H9 (cell line): Measurements from ENCODE around the gene CADPS2. TPM values are rescaled to one million over a fixed set of nuclear protein-coding genes. Genes with fewer than 3 reads are reported as not detected.

ENCODE experiments used
- DNase-seq: peaks from one replicate; pipeline ENCODE4 v3.0.0-alpha.2; 2017
- H2AFZ ChIP-seq: one replicate; pipeline ENCODE4 v1.6.1; 2013; ENCODE audit warnings: mild to moderate bottlenecking, low read length, control low read depth, moderate library complexity
- H2AK5ac ChIP-seq: 2 replicates; pipeline ENCODE4 v1.6.1; 2013; ENCODE audit warnings: low read length, control low read depth, mixed read lengths; ENCODE audit not compliant: insufficient read length
- H2BK120ac ChIP-seq: one replicate; pipeline ENCODE4 v1.6.1; 2013; ENCODE audit warnings: low read depth, mild to moderate bottlenecking, low read length, control low read depth, inconsistent platforms; ENCODE audit not compliant: poor library complexity, severe bottlenecking
- H2BK12ac ChIP-seq: 2 replicates; pipeline ENCODE4 v1.6.1; 2013; ENCODE audit warnings: low read length, control low read depth, mixed read lengths, low read depth; ENCODE audit not compliant: insufficient read length
- H2BK15ac ChIP-seq: 2 replicates; pipeline ENCODE4 v1.6.1; 2013; ENCODE audit warnings: low read depth, low read length, control low read depth
- H2BK20ac ChIP-seq: one replicate; pipeline ENCODE4 v1.6.1; 2013; ENCODE audit warnings: low read depth, mild to moderate bottlenecking, low read length, control low read depth, inconsistent platforms; ENCODE audit not compliant: poor library complexity, severe bottlenecking
- H2BK5ac ChIP-seq: 2 replicates; pipeline ENCODE4 v1.6.1; 2013; ENCODE audit warnings: low read length, control low read depth, mixed read lengths; ENCODE audit not compliant: insufficient read length
- H3K14ac ChIP-seq: 2 replicates; pipeline ENCODE4 v1.6.1; 2013; ENCODE audit warnings: low read length, control low read depth; ENCODE audit not compliant: insufficient read depth
- H3K18ac ChIP-seq: 2 replicates; pipeline ENCODE4 v1.6.1; 2013; ENCODE audit warnings: low read depth, mild to moderate bottlenecking, mixed read lengths, low read length, control low read depth; ENCODE audit not compliant: insufficient read length
- H3K23ac ChIP-seq: 2 replicates; pipeline ENCODE4 v1.6.1; 2013; ENCODE audit warnings: low read length, control low read depth, mixed read lengths, low read depth; ENCODE audit not compliant: insufficient read length
- H3K23me2 ChIP-seq: 2 replicates; pipeline ENCODE4 v1.6.1; 2013; ENCODE audit warnings: low read depth, mild to moderate bottlenecking, mixed read lengths, low read length, control low read depth; ENCODE audit not compliant: insufficient read length, poor library complexity, severe bottlenecking
- H3K27ac ChIP-seq: 2 replicates; pipeline ENCODE4 v1.5.1; 2013; ENCODE audit warnings: low read length, control low read depth, mixed read lengths, low read depth; ENCODE audit not compliant: insufficient read length
- H3K27me3 ChIP-seq: 2 replicates; pipeline ENCODE4 v1.6.1; 2013; ENCODE audit warnings: low read length, control low read depth, inconsistent platforms; ENCODE audit not compliant: insufficient read depth
- H3K4ac ChIP-seq: 2 replicates; pipeline ENCODE4 v1.6.1; 2013; ENCODE audit warnings: low read depth, mild to moderate bottlenecking, control low read depth, inconsistent platforms, low read length, moderate library complexity
- H3K4me1 ChIP-seq: 2 replicates; pipeline ENCODE4 v1.6.1; 2013; ENCODE audit warnings: low read length, control low read depth, inconsistent platforms; ENCODE audit not compliant: insufficient read depth
- H3K4me2 ChIP-seq: 2 replicates; pipeline ENCODE4 v1.6.1; 2013; ENCODE audit warnings: low read length, control low read depth, mixed read lengths; ENCODE audit not compliant: insufficient read length, insufficient read depth
- H3K56ac ChIP-seq: 2 replicates; pipeline ENCODE4 v1.6.1; 2013; ENCODE audit warnings: low read depth, mild to moderate bottlenecking, mixed read lengths, low read length, control low read depth; ENCODE audit not compliant: insufficient read length
- H3K79me1 ChIP-seq: 2 replicates; pipeline ENCODE4 v1.6.1; 2013; ENCODE audit warnings: low read depth, mild to moderate bottlenecking, moderate library complexity, low read length, control low read depth, inconsistent platforms; ENCODE audit not compliant: insufficient read depth, poor library complexity, severe bottlenecking
- H3K79me2 ChIP-seq: 2 replicates; pipeline ENCODE4 v1.6.1; 2013; ENCODE audit warnings: low read length, control low read depth, inconsistent platforms; ENCODE audit not compliant: insufficient read depth
- H3K9ac ChIP-seq: 2 replicates; pipeline ENCODE4 v1.6.1; 2013; ENCODE audit warnings: low read length, control low read depth, mixed read lengths; ENCODE audit not compliant: insufficient read length; ENCODE audit errors: extremely low read depth
- H3K9me3 ChIP-seq: one replicate; pipeline ENCODE4 v1.6.1; 2013; ENCODE audit warnings: low read depth, low read length, inconsistent platforms; ENCODE audit not compliant: control insufficient read depth
- H3T11ph ChIP-seq: one replicate; pipeline ENCODE4 v1.6.1; 2013; ENCODE audit warnings: mild to moderate bottlenecking, low read length, control low read depth, inconsistent platforms
- H4K20me1 ChIP-seq: one replicate; pipeline ENCODE4 v1.6.1; 2013; ENCODE audit not compliant: control insufficient read depth, insufficient read length, insufficient read depth
- H4K5ac ChIP-seq: 2 replicates; pipeline ENCODE4 v1.6.1; 2013; ENCODE audit warnings: low read depth, mild to moderate bottlenecking, mixed read lengths, low read length, control low read depth; ENCODE audit not compliant: insufficient read length
- H4K8ac ChIP-seq: replicated peaks from 2 replicates; pipeline ENCODE4 v1.6.1; 2013; ENCODE audit warnings: low read length, control low read depth, mixed read lengths, low read depth; ENCODE audit not compliant: insufficient read length
- H4K91ac ChIP-seq: 2 replicates; pipeline ENCODE4 v1.6.1; 2013; ENCODE audit warnings: low read depth, mild to moderate bottlenecking, moderate library complexity, mixed read lengths, low read length, control low read depth; ENCODE audit not compliant: insufficient read length
- H3K27ac Mint-ChIP-seq, 3 experiments: 2 replicates in 2 of 3; 3 replicates in 1 of 3; pipeline ENCODE4 v1.8.0; 2020 to 2021; ENCODE audit warnings: mixed read lengths in 3 of 3, mild to moderate bottlenecking in 1 of 3, moderate library complexity in 1 of 3
- H3K27me3 Mint-ChIP-seq: 2 replicates; pipeline ENCODE4 v1.8.0; 2021; ENCODE audit warnings: low read depth, mild to moderate bottlenecking, moderate library complexity, mixed read lengths
- H3K36me3 Mint-ChIP-seq, 3 experiments: 2 replicates in 2 of 3; 3 replicates in 1 of 3; pipeline ENCODE4 v1.8.0; 2020 to 2021; ENCODE audit warnings: low read depth in 3 of 3, mixed read lengths in 3 of 3; ENCODE audit not compliant: insufficient read depth in 1 of 3
- H3K4me1 Mint-ChIP-seq, 2 experiments: 2 replicates each; pipeline ENCODE4 v1.8.0; 2020; ENCODE audit warnings: mixed read lengths in 2 of 2
- H3K4me3 Mint-ChIP-seq, 2 experiments: 2 replicates in 1 of 2; 3 replicates in 1 of 2; pipeline ENCODE4 v1.8.0; 2020 to 2021; ENCODE audit warnings: mild to moderate bottlenecking in 2 of 2, mixed read lengths in 2 of 2, moderate library complexity in 1 of 2
- H3K9me3 Mint-ChIP-seq, 2 experiments: 2 replicates in 1 of 2; 3 replicates in 1 of 2; pipeline ENCODE4 v1.8.0; 2020; ENCODE audit warnings: mild to moderate bottlenecking in 2 of 2, mixed read lengths in 2 of 2, moderate library complexity in 1 of 2
- WGBS: extraction: QIAGEN DNeasy Blood & Tissue Kit; methylation state at CpG from one replicate; pipeline ENCODE4 v1.1.7; 2013; ENCODE audit warnings: missing lambda C conversion rate, low lambda C conversion rate, mixed read lengths; ENCODE audit not compliant: insufficient read length; ENCODE audit errors: extremely low coverage; 5-methylcytosine and 5-hydroxymethylcytosine counted together
- total RNA-seq: library from RNA; stranded (reverse); gene quantifications from 2 replicates; pipeline ENCODE4 v1.2.1, GENCODE V29; 2021
- TF ChIP-seq, protein P1 (sequence below): fragments of 200-600 bp; sonication (generic); conservative IDR thresholded peaks from 3 replicates; pipeline ENCODE4 v1.8.0; 2021; ENCODE audit warnings: antibody characterized with exemption, mild to moderate bottlenecking

CADPS2 gene
- total RNA-seq, 1 experiment from 2014 or later: 7.1 TPM

DNA sequence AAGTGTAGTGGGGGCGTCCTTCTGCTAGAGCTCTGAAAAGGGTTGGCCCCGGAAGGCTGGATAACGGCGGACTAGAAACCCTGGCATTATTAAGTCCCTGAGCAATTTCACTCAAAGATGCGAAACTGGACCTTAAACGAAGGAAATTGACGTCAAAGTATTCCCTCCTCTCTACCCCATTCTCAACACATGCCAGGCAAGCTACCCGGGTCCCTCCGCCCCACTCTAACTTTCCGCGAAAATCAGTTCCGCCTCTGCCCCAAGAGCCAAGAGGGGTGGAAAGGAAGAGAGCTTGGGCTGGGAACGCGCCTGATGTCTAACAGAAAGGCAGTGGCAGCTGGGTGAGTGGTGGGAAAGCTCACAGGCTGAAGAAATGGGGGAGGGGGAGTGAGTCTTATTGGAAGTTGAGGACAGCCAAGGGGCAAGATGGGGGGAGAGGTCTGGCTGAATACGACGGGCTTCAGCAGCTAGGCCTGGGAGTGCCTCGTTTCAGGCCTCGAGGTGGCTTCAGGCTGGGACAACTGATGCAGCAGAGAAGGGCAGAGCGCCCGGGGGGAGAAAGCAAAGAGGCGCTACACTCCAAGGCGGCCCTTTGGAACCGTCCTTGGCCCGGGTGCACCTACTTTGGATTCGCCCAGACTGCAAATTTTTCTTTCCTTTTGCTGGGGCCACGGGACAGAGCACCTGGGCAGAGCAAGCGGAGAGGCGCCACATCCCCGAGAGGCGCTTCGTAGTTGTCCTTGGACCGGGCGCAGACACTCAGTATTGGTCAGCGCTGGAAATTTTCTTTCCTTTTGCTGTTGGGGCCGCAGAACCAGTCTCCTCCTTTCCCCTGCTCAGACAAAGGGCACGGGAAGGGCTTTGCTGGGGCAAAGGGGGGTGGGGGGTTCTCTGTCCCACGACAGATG, 579.7 kb downstream of the CADPS2 start:
- peak; percentile 82 for DNase-seq
- Histone ChIP-seq H3K23ac (no peak overlapping the region), H4K20me1 (no peaks in the 10 kb centered on the region), H3K79me1 (no peaks in the 10 kb centered on the region), H2AK5ac (no peak overlapping the region), H3K27ac (no peak overlapping the region), H2AFZ (no peak overlapping the region), H3K4me1 (peaks cover 5% of the 10 kb centered on the region; the same call in 1 of the 2 replicates), H2BK20ac (no peak overlapping the region), H3K56ac (no peak overlapping the region), H4K8ac (no peak overlapping the region), H2BK12ac (no peak overlapping the region), H2BK120ac (no peak overlapping the region), H2BK15ac (no peak overlapping the region), H4K91ac (no peak overlapping the region), H3K4me2 (peak overlapping the region; percentile 71), H3K9me3 (no peaks in the 10 kb centered on the region), H3K79me2 (no peaks in the 10 kb centered on the region; the same call in 1 of the 2 replicates), H2BK5ac (no peak overlapping the region), H3K14ac (no peak overlapping the region; the same call in 1 of the 2 replicates), H3K23me2 (peaks cover 63% of the 10 kb centered on the region), H4K5ac (no peak overlapping the region), H3T11ph (no peak overlapping the region), H3K18ac (no peak overlapping the region), H3K27me3 (peaks cover 25% of the 10 kb centered on the region; the same call in 1 of the 2 replicates), H3K4ac (no peak overlapping the region), H3K9ac (peak overlapping the region; percentile 24)
- Mint-ChIP-seq H3K4me1 (peaks cover 63 to 64% of the 10 kb centered on the region in 2 experiments), H3K9me3 (no peaks in the 10 kb centered on the region), H3K27me3 (peaks cover 98% of the 10 kb centered on the region), H3K27ac (peak overlapping the region; percentile 28 to 98 (median 96); a peak in 6 of 7 replicates), H3K36me3 (peaks cover 8 to 76% (median 31%) of the 10 kb centered on the region in 3 experiments), H3K4me3 (peak overlapping the region; percentile 85 to 93)
- TF ChIP-seq, protein P1, sequence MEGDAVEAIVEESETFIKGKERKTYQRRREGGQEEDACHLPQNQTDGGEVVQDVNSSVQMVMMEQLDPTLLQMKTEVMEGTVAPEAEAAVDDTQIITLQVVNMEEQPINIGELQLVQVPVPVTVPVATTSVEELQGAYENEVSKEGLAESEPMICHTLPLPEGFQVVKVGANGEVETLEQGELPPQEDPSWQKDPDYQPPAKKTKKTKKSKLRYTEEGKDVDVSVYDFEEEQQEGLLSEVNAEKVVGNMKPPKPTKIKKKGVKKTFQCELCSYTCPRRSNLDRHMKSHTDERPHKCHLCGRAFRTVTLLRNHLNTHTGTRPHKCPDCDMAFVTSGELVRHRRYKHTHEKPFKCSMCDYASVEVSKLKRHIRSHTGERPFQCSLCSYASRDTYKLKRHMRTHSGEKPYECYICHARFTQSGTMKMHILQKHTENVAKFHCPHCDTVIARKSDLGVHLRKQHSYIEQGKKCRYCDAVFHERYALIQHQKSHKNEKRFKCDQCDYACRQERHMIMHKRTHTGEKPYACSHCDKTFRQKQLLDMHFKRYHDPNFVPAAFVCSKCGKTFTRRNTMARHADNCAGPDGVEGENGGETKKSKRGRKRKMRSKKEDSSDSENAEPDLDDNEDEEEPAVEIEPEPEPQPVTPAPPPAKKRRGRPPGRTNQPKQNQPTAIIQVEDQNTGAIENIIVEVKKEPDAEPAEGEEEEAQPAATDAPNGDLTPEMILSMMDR: no peak
- WGBS: no CpG with 5 or more reads among the region's 37 CpGs
